MM.1S (cell line): ENCODE results near the gene RHBG.

Source experiments
- CTCF ChIP-seq: fragments of 300-600 bp; sonication (generic); IDR thresholded peaks from 2 replicates; pipeline ENCODE4 v1.5.1; 2016; ENCODE audit warnings: antibody characterized with exemption, low read length, mixed read lengths
- EZH2 ChIP-seq: fragments of 300-600 bp; sonication (generic); optimal IDR thresholded peaks from 2 replicates; pipeline ENCODE3; 2017; ENCODE audit warnings: low read depth, mild to moderate bottlenecking, antibody characterized with exemption, low read length, mixed read lengths
- EZH2phosphoT487 ChIP-seq: fragments of 300-600 bp; sonication (generic); IDR thresholded peaks from 2 replicates; pipeline ENCODE4 v1.6.1; 2018; ENCODE audit warnings: antibody characterized with exemption, low read length

DNA sequence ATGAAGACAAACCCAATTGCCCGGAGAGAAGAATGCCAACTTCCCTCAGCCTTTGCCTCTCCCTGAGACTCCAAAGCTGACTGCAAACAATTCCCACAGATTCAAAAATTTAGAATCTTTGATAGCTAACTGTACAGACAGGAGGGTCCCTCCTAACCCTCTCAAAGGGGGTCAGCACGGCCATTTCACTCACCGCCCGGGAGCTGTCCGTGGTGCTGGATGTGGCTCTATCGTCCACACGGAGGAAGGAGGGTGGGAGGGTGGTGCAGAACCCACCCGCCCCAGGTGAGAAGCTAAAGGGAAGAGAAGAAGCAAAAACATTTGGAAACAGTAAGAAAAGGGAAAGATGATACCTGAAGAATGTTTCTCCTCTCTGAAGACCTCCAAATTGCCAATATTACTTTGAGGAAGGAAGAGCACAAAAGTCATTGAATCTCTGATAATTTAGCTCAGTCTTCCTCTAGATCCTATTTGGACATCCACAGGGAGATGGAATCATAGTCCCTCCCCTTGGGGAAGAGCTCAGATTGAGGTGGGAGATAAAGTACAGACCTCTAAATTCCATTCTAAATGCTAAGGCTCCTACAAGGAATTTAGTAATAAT lies 45.6 kb downstream of the RHBG start:
- TF ChIP-seq CTCF, result no peak
- no peak for TF ChIP-seq EZH2
- no peak for TF ChIP-seq EZH2phosphoT487
